KG1 (cell line): Measurements from ENCODE around the gene RPP30.

ENCODE experiments used
- DNase-seq: peaks from one replicate; lab custom pipeline; 2025; lab: John Stamatoyannopoulos, UW

Gene RPP30

GRCh38 chr10:90944749-90945148 is 73.0 kb downstream of the RPP30 start:
- DNase-seq = no peak

- no peak for DNase-seq
Observed at GRCh38 chr10:90945491-90946070, 73.8 kb downstream of the RPP30 start.

GRCh38 chr10:90947030-90947960 is 75.5 kb downstream of the RPP30 start:
- DNase-seq = peak; percentile 31
